RPMI7951 (cell line): Measurements from ENCODE around the gene ADCYAP1. TPM values are rescaled to one million over a fixed set of nuclear protein-coding genes. Genes with fewer than 3 reads are reported as not detected.

Experiments used
- DNase-seq: peaks from one replicate; pipeline ENCODE4 v3.0.0-alpha.2; 2012; ENCODE audit warnings: low read depth
- total RNA-seq: library from RNA; depleted of rRNA; stranded (reverse); fragments of >200 nt; shearing (Covaris generic); gene quantifications from 2 replicates; pipeline ENCODE4 v1.2.3, GENCODE V29; 2014

ADCYAP1 gene
- total RNA-seq, 1 experiment from 2014 or later = not detected

- DNase-seq = no peak
Observed at GRCh38 chr18:908758-909724, 4.4 kb downstream of the ADCYAP1 start.

GRCh38 chr18:910247-910646, 5.6 kb downstream of the ADCYAP1 start:
- DNase-seq = no peak

GRCh38 chr18:911025-911424, 6.4 kb downstream of the ADCYAP1 start:
- no peak for DNase-seq

- DNase-seq = no peak
Observed at GRCh38 chr18:911486-911885, 6.8 kb downstream of the ADCYAP1 start.

- DNase-seq = no peak
Observed at GRCh38 chr18:916562-916961, 11.9 kb downstream of the ADCYAP1 start.

GRCh38 chr18:919078-919477, 14.4 kb downstream of the ADCYAP1 start:
- no peak for DNase-seq

GRCh38 chr18:923144-923866, 18.6 kb downstream of the ADCYAP1 start:
- no peak for DNase-seq

- no peak for DNase-seq
Observed at GRCh38 chr18:924987-925386, 20.3 kb downstream of the ADCYAP1 start.

GRCh38 chr18:926946-927345, 22.3 kb downstream of the ADCYAP1 start:
- no peak for DNase-seq

- no peak for DNase-seq
Observed at GRCh38 chr18:933082-933481, 28.4 kb downstream of the ADCYAP1 start.

- peak; percentile 3 for DNase-seq
Observed at GRCh38 chr18:934518-935133, 30.0 kb downstream of the ADCYAP1 start.

- DNase-seq = no peak
Observed at GRCh38 chr18:936941-937340, 32.3 kb downstream of the ADCYAP1 start.

- DNase-seq = peak; percentile 13
Observed at GRCh38 chr18:939166-939565, 34.5 kb downstream of the ADCYAP1 start.

GRCh38 chr18:939958-940357, 35.3 kb downstream of the ADCYAP1 start:
- DNase-seq = no peak

GRCh38 chr18:941331-941730, 36.7 kb downstream of the ADCYAP1 start:
- DNase-seq = no peak

- DNase-seq = peak; percentile 72
Observed at GRCh38 chr18:944440-944839, 39.8 kb downstream of the ADCYAP1 start.

GRCh38 chr18:949724-950631, 45.3 kb downstream of the ADCYAP1 start:
- no peak for DNase-seq

- no peak for DNase-seq
Observed at GRCh38 chr18:950882-951495, 46.3 kb downstream of the ADCYAP1 start.

GRCh38 chr18:955384-956066, 50.9 kb downstream of the ADCYAP1 start:
- DNase-seq = no peak

- DNase-seq = no peak
Observed at GRCh38 chr18:957829-958228, 53.2 kb downstream of the ADCYAP1 start.
